Measurements from ENCODE around the gene CGNL1.

DNA sequence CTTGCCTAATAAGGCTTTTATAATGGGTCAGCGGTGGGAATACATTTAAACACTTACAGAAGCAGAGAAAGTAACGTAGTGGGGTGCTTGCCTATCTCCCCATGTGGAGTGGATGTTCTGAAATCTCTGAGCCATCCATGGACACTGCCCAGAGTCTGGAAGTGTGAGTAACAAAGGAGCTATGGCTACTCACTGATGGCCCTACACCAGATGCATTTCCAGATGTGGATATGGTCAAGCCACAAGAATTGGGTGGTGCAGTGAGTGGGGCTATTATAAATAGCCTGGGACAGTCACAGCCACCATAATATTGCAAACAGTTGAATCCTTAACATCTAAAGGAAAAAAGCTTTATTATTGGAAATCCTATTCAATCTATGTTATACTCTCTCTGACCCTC lies 96.6 kb downstream of the CGNL1 start:
- TF ChIP-seq, protein P1, sequence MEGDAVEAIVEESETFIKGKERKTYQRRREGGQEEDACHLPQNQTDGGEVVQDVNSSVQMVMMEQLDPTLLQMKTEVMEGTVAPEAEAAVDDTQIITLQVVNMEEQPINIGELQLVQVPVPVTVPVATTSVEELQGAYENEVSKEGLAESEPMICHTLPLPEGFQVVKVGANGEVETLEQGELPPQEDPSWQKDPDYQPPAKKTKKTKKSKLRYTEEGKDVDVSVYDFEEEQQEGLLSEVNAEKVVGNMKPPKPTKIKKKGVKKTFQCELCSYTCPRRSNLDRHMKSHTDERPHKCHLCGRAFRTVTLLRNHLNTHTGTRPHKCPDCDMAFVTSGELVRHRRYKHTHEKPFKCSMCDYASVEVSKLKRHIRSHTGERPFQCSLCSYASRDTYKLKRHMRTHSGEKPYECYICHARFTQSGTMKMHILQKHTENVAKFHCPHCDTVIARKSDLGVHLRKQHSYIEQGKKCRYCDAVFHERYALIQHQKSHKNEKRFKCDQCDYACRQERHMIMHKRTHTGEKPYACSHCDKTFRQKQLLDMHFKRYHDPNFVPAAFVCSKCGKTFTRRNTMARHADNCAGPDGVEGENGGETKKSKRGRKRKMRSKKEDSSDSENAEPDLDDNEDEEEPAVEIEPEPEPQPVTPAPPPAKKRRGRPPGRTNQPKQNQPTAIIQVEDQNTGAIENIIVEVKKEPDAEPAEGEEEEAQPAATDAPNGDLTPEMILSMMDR (IDR thresholded peaks at IDR 0.05), result no peak
- TF ChIP-seq POLR2A (IDR thresholded peaks at IDR 0.05), result no peak
